SH-SY5Y (cell line): ENCODE measurements around the gene PYGB.

Experiments used
- GATA2 ChIP-seq: IDR thresholded peaks from 2 replicates; pipeline ENCODE4 v1.6.1; 2011; ENCODE audit warnings: mild to moderate bottlenecking, low read depth, low read length
- GATA3 ChIP-seq: IDR thresholded peaks from 2 replicates; pipeline ENCODE4 v1.6.1; 2011; ENCODE audit warnings: low read depth, mild to moderate bottlenecking, low read length, moderate library complexity

GRCh38 chr20:25328954-25329498 is 81.1 kb downstream of the PYGB start:
- TF ChIP-seq GATA2 (no peak), GATA3 (no peak)
